GM21529 (cell line): Measurements from ENCODE around the gene TMEM119.

Experiments used
- ATAC-seq: cut with Tn5 transposase; IDR thresholded peaks from one replicate; pipeline ENCODE4 v1.9.1; 2021; ENCODE audit not compliant: unreplicated experiment

TMEM119 gene, protein sequence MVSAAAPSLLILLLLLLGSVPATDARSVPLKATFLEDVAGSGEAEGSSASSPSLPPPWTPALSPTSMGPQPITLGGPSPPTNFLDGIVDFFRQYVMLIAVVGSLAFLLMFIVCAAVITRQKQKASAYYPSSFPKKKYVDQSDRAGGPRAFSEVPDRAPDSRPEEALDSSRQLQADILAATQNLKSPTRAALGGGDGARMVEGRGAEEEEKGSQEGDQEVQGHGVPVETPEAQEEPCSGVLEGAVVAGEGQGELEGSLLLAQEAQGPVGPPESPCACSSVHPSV

DNA sequence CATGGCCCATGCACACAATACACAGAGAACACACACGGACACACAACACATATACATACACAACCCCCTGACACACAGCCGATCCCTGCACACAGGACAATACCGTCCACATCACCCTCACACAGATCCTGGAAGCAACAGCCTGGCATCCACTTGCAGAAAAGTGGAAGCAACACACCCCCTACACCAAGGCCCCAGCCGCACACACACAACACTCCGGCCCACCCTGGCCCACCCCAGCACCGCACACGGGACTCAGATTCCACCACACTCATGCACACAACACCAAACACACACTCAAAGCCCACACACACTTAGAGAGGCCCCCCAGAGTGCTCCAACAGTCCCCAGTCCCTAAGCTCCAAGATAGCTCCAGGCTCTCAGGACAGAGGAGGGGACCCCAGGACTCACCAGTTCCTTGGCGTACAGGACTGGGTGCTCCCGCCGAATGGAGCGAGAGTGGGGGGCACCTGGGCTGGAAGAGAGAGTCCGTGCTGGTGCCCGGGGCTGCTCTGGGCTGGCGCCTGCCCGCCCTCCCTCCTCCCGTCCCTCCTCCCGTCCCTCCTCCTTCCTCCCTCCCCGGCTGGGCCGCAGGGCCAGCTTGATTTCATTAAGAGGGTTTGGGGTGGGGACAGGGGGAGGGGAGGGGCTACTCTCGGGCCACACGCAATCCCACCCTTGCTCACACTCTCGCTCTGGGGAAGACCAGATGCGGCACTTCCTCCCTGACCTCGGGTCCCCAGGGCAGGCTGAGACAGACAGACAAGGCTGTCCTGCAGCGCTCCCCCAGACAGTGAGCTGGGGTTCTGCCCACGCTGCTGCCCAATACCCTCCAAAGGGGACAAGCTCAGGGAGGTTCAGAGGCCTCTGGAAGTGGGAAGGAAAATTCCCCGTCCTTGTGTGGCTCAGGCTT lies at the start of gene TMEM119:
Gene TMEM119, minus strand, starts transcription at position 526 of the 913 bp plus-strand sequence. CDS start 5,701 bp downstream, outside the sequence.
- ATAC-seq: no peak

DNA sequence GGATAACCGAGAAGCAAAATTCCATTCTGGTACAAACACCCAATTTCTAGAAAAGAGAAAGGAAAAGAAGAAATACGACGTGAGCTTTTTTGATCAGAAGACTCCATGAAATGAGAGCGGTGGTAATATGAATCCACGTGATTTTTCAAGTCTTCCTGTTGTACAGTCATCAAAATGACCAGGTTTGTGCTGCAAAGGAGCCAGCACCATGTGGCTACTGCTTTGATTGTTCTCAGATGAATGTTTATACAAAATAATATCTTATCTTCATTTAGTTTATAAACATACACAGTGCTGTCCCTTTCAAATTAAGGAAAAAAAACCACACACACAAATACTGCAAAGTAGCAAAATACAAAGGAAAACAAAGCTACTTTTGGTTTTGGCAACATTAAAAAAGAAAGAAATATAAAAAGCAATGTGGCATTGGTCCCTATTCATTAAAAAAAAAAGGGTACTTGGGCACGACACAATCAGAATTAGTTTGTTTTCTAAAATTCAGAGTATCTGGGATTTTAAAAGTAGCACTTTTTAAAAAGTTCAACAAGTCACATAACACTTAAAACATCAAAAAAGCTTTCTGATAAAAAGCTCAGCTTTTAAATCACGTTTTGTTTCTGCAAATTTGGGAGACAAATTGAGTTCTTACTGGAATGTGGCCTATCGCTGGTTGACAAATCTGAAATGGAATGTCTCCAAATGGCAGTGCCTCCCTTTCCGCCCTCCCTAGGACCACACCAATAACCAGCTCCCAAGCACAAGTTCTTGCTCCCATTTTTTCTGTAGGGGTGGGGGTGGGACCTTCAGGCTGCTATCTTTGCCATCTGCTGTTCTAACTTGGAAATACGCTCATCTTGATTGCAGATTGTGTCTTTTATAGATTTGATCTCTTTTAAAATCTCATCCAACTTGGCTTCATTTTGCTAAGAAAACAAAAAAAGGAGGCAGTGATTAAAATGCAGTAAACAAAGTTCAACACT lies 49.0 kb upstream of the TMEM119 start:
- ATAC-seq: no peak

GRCh38 chr12:108645686-108646599 lies 48.1 kb upstream of the TMEM119 start:
- ATAC-seq: no peak

- ATAC-seq: no peak
Observed at GRCh38 chr12:108644811-108645120, 46.9 kb upstream of the TMEM119 start.

DNA sequence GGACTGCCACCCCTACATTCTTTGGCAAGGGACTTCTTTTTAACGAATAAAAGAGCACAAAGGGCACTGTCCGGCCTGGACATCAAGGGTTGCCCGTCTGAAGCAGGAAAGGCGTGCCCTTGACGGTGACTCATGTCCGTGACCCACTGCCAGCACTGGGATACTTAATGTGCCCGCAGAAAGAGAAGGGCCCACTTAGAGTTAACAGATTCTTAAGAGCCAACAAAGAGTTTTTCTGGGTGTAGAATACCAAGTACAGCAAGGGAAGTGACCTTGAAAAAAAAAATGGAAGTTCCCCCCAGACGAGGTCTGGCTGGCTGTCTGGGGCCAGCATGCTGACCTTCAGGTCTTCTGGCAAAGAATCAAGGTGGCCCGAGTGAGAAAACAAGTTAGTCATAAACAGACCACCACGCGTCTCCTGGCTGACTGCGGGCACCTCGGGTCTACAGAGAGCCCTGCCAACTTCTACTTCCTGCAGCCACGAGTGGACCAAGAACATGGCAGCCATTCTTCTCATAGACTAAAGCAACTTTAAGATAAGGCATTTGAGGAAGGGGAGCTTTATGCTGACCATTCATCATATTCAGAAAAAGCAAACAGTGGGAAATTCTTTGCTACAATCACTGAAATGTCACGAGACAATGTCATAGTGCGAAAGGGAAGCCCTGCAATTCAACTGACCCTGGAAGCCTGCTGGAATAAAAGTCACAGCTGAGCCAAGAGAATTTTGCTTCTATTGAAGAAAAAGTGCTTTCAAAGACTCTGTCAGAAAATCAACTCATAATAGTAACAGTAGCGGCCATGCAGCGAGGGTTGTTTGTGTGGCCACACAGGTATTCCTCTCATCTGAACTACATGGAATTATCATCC lies 46.3 kb upstream of the TMEM119 start:
- ATAC-seq: no peak

- ATAC-seq: no peak
Observed at GRCh38 chr12:108642899-108643654, 45.2 kb upstream of the TMEM119 start.

DNA sequence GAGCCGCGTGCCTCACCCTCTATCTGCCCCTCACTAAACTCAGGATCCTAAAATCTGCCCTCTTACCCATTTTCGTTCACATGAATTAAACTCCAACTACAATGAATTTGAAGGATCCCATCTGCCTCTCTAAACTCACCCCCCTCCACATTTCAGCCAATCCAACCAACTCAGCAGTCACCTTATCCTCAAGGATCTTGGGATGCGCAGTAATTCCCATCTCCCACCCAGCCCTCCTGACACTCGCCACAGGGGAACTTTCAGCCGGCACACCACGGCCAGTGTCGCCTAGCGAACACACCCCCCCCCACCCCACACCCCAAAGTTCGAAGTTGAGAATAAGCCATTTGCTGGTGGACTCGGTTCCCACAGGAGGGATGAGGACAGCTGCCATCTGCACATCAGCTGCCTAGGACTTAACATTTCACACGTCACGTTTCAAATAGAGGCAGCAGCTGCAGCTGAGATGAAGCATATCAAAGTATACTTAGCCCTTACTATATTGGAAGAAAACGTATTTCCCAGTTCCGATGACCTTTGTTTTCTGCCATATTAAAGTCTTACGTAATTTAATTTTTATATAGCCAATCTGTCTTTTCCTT lies 44.5 kb upstream of the TMEM119 start:
- no peak for ATAC-seq

GRCh38 chr12:108641446-108642268 lies 43.8 kb upstream of the TMEM119 start:
- no peak for ATAC-seq

GRCh38 chr12:108640802-108641445 lies 43.0 kb upstream of the TMEM119 start:
- no peak for ATAC-seq

DNA sequence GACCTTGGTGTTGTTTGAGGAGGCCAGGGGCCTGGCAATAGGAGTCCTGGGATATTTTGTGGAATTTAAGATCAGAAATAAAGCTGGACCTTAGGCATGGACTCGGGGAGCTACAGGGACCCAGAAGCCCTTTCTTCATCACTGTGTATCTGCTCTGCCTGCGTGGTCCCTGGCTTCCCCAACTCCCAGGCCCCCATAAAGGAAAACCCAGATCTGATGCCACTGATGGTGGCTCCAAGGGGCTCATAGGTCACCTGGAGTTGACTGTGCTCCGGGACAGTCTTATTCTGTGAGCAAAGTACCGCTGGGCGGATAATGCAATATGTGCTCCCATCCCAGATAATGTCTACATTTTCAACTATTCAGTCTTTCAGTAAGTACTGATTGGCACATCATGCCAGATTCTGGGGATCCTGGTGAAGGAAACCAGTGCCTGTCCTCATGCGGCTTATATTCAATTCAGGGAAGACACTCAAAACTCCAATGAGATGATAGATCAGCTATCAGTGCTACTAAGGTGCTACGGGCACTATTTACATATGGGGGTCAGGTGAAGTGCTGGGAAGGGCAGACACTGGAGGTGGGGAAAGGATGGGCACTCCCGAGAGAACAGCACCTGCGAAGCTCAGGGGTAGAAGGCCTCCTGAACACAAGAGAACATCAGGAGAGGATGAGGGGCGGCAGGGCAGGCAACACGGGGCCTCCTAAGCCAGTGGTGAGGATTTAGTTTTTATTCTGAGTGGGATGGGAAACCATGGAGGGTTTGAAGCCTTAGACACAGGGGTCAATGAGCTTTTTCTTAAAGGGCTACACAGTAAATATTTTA lies 41.3 kb upstream of the TMEM119 start:
- no peak for ATAC-seq

GRCh38 chr12:108638141-108638827 lies 40.4 kb upstream of the TMEM119 start:
- no peak for ATAC-seq

DNA sequence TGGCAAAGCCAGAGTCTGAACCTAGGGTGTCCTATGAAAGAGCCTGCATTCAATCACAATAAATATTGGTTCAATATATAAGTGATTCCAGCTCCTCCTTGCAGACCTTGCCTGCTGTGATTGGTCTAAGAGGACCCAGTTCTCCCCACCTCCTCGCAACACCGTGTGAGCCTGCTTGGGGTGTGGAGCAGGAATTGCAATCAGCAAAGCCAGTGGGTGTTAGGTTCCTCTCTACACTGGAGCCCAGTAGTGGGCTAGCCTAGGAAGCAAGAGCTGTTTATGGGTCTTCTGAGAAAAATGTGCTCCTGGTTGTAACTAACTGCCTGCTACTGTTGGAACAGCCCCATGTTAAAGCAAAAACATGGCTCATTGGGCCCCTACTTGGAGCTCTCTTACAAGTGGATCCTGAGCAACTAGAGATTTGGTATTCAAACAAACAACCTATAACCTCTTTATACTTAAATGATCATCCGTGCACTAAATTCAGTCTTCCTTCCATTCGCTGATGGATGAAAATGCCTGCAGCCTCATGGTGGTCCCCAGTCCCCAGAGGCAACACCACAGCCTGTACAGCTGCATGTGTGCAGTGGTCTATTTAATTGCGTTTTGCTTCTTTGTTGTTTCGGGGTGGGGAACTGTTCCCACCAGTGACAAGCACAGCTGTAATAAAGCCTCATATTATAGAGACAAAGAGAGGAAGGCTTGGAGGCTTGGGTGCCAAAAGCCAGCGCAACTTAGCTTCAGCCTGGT lies 39.5 kb upstream of the TMEM119 start:
- ATAC-seq: no peak

DNA sequence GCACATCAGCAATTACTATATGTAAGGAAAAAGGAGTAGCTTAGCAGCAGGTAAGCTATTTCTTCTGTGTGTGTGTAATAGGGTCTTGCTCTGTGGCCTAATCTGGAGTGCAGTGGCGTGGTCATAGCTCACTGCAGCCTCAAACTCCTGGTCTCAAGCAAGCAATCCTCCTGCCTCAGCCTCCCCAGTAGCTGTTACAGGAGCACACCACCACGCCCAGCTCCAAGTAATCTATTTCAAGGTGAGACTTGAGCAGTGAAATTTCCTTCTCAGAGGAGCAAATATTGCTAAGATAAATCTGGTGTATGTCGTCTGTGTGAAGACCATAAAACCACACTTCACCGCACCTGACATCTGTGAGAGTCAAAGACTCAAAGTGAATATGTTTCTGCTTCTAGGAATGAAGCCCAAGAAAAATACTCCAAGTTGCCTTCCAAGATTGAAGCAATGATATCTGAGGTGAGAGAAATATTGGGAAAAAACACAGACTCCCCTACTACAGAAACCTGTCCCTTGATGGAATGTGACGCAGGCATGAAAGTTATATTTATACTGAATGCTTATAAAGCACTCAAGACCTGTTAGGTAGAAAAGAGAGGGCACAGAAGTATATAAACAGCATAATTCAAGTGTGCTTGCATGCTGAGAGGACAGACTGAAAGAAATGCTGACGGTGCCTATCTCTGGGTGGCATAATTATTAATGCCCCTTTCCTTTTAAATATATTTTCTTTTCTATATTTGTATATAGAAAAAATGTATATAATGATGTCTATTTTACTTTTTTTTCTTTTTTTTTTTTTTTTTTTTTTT lies 38.3 kb upstream of the TMEM119 start:
- ATAC-seq: no peak
